Uterus (tissue), 2 donors: ENCODE data around the gene AFDN.

Experiments used
- POLR2A ChIP-seq, 2 donors: fragments of 450-650 bp; IDR thresholded peaks; one replicate each; pipeline ENCODE4 v1.6.1; 2016; ENCODE audit warnings: antibody characterized with exemption in 2 of 2, mild to moderate bottlenecking in 1 of 2, moderate library complexity in 1 of 2
- TF ChIP-seq, protein P1 (sequence below), 4 experiments: fragments of 200-600 bp in 2 of 4; fragments of 450-650 bp in 2 of 4; sonication (generic) in 2 of 4; IDR thresholded peaks; one replicate each; pipeline ENCODE4 v1.5.1; 2016 to 2019; ENCODE audit warnings: antibody characterized with exemption in 4 of 4, mild to moderate bottlenecking in 2 of 4, moderate library complexity in 1 of 4

GRCh38 chr6:167791091-167791779 lies 35.5 kb upstream of the AFDN start:
- TF ChIP-seq POLR2A (IDR thresholded peaks at IDR 0.05), result no peak
- TF ChIP-seq, protein P1, sequence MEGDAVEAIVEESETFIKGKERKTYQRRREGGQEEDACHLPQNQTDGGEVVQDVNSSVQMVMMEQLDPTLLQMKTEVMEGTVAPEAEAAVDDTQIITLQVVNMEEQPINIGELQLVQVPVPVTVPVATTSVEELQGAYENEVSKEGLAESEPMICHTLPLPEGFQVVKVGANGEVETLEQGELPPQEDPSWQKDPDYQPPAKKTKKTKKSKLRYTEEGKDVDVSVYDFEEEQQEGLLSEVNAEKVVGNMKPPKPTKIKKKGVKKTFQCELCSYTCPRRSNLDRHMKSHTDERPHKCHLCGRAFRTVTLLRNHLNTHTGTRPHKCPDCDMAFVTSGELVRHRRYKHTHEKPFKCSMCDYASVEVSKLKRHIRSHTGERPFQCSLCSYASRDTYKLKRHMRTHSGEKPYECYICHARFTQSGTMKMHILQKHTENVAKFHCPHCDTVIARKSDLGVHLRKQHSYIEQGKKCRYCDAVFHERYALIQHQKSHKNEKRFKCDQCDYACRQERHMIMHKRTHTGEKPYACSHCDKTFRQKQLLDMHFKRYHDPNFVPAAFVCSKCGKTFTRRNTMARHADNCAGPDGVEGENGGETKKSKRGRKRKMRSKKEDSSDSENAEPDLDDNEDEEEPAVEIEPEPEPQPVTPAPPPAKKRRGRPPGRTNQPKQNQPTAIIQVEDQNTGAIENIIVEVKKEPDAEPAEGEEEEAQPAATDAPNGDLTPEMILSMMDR (IDR thresholded peaks at IDR 0.05), result no peak
